GM19351 (cell line): ENCODE data around the gene ALDH5A1.

Experiments used
- ATAC-seq: cut with Tn5 transposase; IDR thresholded peaks from one replicate; pipeline ENCODE4 v1.9.1; 2021; ENCODE audit warnings: mild to moderate bottlenecking, moderate library complexity; ENCODE audit not compliant: unreplicated experiment

The ALDH5A1 gene

DNA sequence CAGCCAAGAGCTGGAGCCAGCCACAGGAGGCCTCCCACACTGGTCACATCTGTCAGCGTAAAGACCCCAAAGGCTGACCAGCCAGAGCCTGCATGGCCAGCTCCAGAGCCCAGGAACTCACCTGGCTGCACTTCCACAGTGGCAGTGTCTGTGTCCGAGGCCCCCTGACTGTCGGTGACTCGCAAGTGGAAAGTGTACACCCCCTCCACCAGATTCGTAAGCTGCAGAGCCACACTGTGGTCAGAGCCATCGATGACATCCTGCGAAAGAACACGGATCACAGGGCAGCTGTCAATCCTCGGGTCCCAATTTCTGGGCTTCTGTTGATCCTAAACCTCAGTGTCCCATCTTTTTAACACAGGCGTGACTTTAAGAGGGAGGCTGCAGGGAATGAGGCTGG is 69.3 kb downstream of the ALDH5A1 start:
- ATAC-seq = no peak

DNA sequence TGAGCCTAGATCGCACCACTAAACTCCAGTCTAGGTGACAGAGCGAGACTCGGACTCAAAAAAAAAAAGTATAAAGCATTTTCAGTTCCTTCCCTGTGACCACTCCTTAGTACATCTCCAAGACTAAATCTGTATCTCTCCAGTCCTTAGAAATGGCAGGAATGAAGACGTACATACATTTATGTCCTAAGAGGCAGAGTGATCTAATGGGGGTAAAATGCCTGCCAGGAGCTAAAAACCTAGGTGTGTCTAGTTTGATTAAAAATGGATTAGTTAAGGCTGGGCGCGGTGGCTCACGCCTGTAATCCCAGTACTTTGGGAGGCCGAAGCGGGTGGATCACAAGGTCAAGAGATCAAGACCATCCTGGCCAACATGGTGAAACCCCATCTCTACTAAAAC is 70.4 kb downstream of the ALDH5A1 start:
- no peak for ATAC-seq

DNA sequence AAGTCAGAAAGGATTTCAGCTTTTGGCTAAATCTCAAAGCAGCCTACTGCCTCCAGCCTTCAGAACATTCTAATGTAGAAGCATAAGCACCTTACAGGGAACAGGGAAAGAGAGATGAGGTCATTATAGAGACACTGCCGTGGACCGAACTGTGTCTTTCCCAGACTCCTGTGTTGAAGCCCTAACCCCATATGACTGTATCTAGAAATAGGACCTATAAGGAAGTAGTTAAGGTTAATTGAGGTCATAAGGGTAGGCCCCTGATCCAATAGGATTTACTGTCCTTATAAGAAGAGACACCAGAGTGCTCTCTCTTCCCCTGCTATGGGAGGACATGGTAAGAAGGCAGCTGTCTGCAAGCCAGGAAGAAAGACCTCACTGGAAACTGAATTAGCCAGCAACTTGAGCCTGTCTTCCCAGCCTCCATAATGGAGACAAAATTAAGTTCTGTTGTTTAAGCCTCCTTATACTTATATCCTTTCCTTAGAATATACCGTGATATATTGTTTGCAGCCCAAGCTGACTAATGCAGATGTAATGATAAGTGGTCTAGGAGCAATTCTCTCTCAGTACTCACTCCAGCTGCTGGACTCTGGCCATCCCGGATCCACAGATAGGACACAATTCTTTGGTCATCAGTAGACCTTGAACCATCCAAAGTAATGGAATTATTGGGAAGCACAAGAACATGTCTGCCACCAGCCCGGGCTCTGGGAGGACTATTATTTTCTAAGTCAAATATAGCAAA is 71.4 kb downstream of the ALDH5A1 start:
- no peak for ATAC-seq

DNA sequence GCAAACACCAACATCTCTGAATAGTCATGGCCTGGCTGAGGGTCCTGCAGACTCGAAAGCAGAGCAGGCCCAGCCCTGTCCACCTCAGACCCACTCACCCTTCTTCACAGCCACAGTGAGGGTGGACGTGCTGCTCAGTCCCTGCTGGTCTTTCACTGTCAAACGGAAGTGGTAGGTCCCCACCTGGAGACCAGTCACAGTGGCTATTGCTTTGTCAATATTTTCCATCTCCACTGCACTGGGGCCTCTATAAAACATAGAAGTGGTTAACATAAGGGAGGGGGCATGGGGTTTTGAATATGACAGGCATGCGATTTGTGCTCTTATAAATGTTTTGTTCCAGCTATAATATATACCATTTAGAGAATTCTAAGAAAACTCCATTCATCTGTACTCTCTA is 73.9 kb downstream of the ALDH5A1 start:
- no peak for ATAC-seq

DNA sequence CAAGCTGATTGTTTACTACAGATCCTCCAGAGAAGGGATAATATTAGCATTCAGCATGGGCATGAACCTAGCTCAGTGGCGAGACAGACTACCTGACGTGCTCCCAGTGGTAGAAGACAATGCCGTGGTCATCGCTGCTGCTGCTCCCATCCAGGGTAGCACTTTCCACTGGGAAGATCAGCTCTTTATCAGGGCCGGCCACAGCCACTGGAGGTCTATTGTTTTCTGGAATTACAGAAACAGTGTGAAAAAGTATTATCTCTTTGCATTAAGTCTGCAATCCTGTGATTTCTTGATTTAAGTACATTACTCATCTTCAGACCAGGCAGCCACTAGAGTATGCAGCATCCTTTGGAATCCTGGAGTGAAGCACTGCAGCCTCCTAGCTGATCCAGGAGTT is 75.0 kb downstream of the ALDH5A1 start:
- no peak for ATAC-seq

DNA sequence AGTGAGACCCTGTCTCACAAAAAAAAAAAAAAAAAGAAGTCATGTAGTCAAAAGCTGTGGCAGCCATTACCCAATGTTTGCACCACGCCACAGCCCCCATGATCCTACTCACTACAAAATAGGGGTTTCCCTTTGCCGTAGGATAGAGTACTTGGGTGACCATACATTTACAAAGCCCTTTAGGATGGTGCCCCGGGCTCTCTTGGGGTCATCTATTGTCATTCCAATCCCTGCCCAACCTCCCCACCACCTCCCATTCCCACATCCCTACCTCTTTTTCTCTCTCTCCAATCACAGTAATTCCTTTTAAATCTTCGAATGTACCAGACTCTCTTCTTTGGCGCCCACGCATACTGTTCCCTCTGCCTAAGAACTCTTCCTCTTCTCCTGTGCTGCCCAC is 76.6 kb downstream of the ALDH5A1 start:
- ATAC-seq = no peak

DNA sequence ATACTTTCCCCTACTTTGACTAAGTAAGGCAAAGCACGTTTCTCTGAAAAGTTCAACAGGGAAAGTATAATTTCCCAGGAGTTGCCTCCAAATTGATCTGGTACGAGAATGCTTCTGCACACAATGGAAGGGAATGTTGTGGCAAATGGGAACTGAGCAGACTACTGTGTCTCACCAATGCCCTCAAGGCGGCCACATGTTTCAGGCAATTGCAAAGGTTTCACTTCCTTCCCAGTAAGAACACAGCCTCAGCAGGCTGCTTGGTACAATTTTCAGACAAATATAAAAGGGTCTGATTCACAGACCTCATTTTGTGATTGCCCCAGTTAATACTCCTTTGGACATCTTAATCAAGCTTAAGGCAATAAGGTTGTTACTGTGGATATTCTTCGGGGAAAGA is 80.0 kb downstream of the ALDH5A1 start:
- ATAC-seq = peak; percentile 90

DNA sequence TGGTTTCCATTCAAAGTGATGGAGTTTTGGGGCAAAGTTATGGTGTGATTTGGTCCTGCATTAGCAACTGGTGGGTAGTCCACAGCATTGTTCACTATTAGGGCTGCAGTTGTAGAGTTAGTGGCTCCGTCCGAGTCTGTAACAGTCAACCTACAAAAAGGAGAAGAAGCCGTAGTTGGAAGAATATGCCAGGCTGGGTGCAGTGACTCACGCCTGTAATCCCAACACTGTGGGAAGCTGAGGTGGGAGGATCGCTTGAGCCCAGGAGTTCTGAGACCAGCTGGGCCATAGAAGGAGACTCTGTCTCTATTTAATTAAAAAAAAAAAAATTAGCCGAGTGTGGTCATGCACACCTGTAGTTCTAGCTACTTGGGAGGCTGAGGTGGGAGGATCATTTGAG is 81.7 kb downstream of the ALDH5A1 start:
- ATAC-seq = no peak

DNA sequence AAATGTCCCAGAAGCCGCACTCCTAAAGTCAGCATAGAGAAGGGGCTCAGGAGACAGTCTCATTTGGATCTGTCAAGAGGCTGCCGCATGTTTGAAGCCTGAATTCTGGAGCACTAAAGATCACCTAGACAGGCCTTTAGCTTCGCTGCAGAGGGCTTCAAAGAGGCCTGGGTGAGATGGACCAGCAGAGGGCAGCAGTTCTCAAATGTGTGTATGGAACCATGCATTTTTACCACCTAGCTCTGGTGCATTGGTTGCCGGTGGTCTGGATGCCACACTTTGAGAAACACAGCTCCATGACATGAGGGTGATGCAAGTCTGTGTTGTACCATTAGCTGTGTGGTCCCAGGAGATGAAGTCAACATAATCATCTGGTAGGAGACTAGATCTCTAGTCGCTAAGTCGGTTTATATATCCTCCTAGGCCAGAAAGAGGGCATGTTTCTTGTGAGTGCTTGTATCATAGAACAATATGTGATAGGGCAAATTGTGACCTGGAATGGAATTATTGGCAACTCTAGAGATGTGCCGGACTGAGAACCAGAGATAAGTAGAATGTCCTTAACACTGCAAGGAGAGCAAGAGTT is 86.4 kb downstream of the ALDH5A1 start:
- ATAC-seq = peak; percentile 80

DNA sequence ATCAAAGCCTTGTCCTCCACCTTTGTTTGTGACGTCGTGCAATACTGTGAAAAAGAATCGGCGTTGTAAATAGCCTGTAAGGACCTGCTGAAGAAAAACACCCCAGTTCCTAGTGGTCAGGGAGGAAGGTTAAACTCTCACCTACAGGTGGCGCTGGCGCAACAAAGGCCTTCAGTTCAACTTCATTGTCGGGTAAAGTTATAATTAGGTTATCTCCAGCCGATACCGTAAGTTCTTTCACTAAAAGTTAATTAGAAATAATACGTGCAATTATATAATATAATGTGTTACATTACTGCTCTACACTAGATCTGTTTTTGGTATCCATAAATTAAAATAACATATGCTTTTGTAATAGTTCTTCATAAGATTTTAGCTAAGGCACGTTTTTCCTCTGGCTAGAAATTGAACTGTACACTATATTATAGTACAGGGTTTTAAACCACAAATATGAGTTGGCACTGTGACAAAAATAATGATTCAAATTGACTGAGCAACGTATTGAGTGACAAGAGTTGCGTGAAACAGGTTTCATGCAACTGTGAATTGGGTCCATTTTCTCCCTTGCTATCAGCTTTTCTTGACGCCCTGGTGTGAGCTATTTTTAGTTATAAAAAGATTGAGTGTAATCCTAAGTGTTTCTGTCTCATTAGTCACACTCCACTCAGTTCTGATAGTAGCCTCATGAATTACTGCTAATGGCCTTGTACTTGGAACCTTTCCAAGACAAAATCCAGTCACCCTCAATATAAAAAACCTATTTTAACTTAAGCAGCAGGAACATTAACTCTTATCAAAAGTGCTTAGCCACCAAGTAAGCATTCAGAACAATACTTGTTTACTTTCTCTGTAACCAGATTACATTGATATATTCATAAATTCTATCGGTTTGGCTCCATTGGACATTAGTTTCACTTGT is 89.0 kb downstream of the ALDH5A1 start:
- peak; percentile 91 for ATAC-seq

DNA sequence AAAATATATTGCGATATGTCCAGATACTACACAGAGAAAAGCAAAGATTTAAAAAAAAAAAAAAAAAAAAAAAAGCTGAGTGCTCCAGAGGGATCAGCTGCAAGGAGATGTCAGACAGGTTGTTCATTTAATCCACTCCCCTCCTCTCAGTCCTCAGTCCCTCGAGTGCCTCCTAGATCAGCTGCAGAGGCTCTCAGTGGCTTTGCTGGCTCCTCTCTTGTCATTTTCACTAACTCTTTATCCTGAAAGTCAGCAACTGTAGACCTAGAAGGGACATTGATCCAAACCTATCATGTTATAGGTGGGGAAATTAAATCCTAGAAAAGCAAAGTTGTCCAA is 89.6 kb downstream of the ALDH5A1 start:
- ATAC-seq = no peak
